ENCODE data around the gene USH2A. TPM values are rescaled to one million over a fixed set of nuclear protein-coding genes. Genes with fewer than 3 reads are reported as not detected.
"Not testable (repeated sequence)": the region's sequence is repeated elsewhere in the genome, so short reads cannot be mapped to it uniquely, and the experiment has no call there.

Gene USH2A
- total and polyA plus RNA-seq, 4 donors, result 0.09 to 0.39 (median 0.15) TPM

- Histone ChIP-seq H3K27ac (ENCODE audit: low read depth, low read length) (no peak overlapping the region), H3K27me3 (ENCODE audit: control insufficient read depth, insufficient read depth, low read length) (no peaks in the 10 kb centered on the region), H3K9me3 (ENCODE audit: control insufficient read depth, insufficient read depth, low read length) (peaks cover 6% of the 10 kb centered on the region), H3K4me3 (ENCODE audit: low read depth, low read length) (no peak overlapping the region), H3K4me1 (ENCODE audit: control insufficient read depth, insufficient read depth, low read length) (no peaks in the 10 kb centered on the region), H3K36me3 (ENCODE audit: control insufficient read depth, insufficient read depth, low read length) (no peaks in the 10 kb centered on the region)
- WGBS (ENCODE audit: insufficient coverage), result 86% methylated on average over 1 of the region's 1 CpG
- DNase-seq (ENCODE audit: low read depth in 4 of 6, low spot score in 6 of 6), result no peak
Observed at GRCh38 chr1:216350186-216350585, 73.1 kb downstream of the USH2A start.

- Histone ChIP-seq H3K27ac (ENCODE audit: low read depth, low read length) (no peak overlapping the region), H3K9me3 (ENCODE audit: control insufficient read depth, insufficient read depth, low read length) (peaks cover 6% of the 10 kb centered on the region), H3K36me3 (ENCODE audit: control insufficient read depth, insufficient read depth, low read length) (no peaks in the 10 kb centered on the region), H3K4me3 (ENCODE audit: low read depth, low read length) (no peak overlapping the region), H3K4me1 (ENCODE audit: control insufficient read depth, insufficient read depth, low read length) (no peaks in the 10 kb centered on the region), H3K27me3 (ENCODE audit: control insufficient read depth, insufficient read depth, low read length) (no peaks in the 10 kb centered on the region)
- WGBS (ENCODE audit: insufficient coverage), result no CpG with 5 or more reads among the region's 3 CpGs
- DNase-seq (ENCODE audit: low read depth in 4 of 6, low spot score in 6 of 6), result no peak
Observed at GRCh38 chr1:216346526-216346925, 76.7 kb downstream of the USH2A start.

- not testable (repeated sequence) for H3K27ac ChIP-seq (ENCODE audit: low read depth, low read length); DNase-seq (ENCODE audit: low read depth in 4 of 6, low spot score in 6 of 6); H3K4me3 ChIP-seq (ENCODE audit: low read depth, low read length); H3K36me3 ChIP-seq (ENCODE audit: control insufficient read depth, insufficient read depth, low read length); H3K4me1 ChIP-seq (ENCODE audit: control insufficient read depth, insufficient read depth, low read length); H3K27me3 ChIP-seq (ENCODE audit: control insufficient read depth, insufficient read depth, low read length); H3K9me3 ChIP-seq (ENCODE audit: control insufficient read depth, insufficient read depth, low read length)
- WGBS (ENCODE audit: insufficient coverage), result no CpG with 5 or more reads among the region's 5 CpGs
Observed at GRCh38 chr1:216340542-216340941, 82.7 kb downstream of the USH2A start.

GRCh38 chr1:216332462-216332861, 90.8 kb downstream of the USH2A start:
- Histone ChIP-seq H3K4me1 (ENCODE audit: control insufficient read depth, insufficient read depth, low read length) (no peaks in the 10 kb centered on the region), H3K9me3 (ENCODE audit: control insufficient read depth, insufficient read depth, low read length) (no peaks in the 10 kb centered on the region), H3K27me3 (ENCODE audit: control insufficient read depth, insufficient read depth, low read length) (no peaks in the 10 kb centered on the region), H3K4me3 (ENCODE audit: low read depth, low read length) (no peak overlapping the region), H3K27ac (ENCODE audit: low read depth, low read length) (no peak overlapping the region), H3K36me3 (ENCODE audit: control insufficient read depth, insufficient read depth, low read length) (no peaks in the 10 kb centered on the region)
- WGBS (ENCODE audit: insufficient coverage), result 90% methylated on average over 2 of the region's 3 CpGs
- no peak for DNase-seq (ENCODE audit: low read depth in 4 of 6, low spot score in 6 of 6)

GRCh38 chr1:216332003-216332402, 91.2 kb downstream of the USH2A start:
- H3K36me3 ChIP-seq (ENCODE audit: control insufficient read depth, insufficient read depth, low read length), result no peaks in the 10 kb centered on the region
- H3K27me3 ChIP-seq (ENCODE audit: control insufficient read depth, insufficient read depth, low read length), result no peaks in the 10 kb centered on the region
- H3K4me1 ChIP-seq (ENCODE audit: control insufficient read depth, insufficient read depth, low read length), result no peaks in the 10 kb centered on the region
- H3K4me3 ChIP-seq (ENCODE audit: low read depth, low read length), result no peak overlapping the region
- DNase-seq (ENCODE audit: low read depth in 4 of 6, low spot score in 6 of 6), result no peak
- H3K9me3 ChIP-seq (ENCODE audit: control insufficient read depth, insufficient read depth, low read length), result no peaks in the 10 kb centered on the region
- WGBS (ENCODE audit: insufficient coverage), result 100% methylated on average over 1 of the region's 2 CpGs
- no peak overlapping the region for H3K27ac ChIP-seq (ENCODE audit: low read depth, low read length)

GRCh38 chr1:216331211-216331610, 92.0 kb downstream of the USH2A start:
- Histone ChIP-seq H3K4me3 (ENCODE audit: low read depth, low read length) (no peak overlapping the region), H3K4me1 (ENCODE audit: control insufficient read depth, insufficient read depth, low read length) (no peaks in the 10 kb centered on the region), H3K27ac (ENCODE audit: low read depth, low read length) (no peak overlapping the region), H3K27me3 (ENCODE audit: control insufficient read depth, insufficient read depth, low read length) (no peaks in the 10 kb centered on the region), H3K9me3 (ENCODE audit: control insufficient read depth, insufficient read depth, low read length) (no peaks in the 10 kb centered on the region), H3K36me3 (ENCODE audit: control insufficient read depth, insufficient read depth, low read length) (no peaks in the 10 kb centered on the region)
- no peak for DNase-seq (ENCODE audit: low read depth in 4 of 6, low spot score in 6 of 6)

- H3K27me3 ChIP-seq (ENCODE audit: control insufficient read depth, insufficient read depth, low read length), result no peaks in the 10 kb centered on the region
- H3K36me3 ChIP-seq (ENCODE audit: control insufficient read depth, insufficient read depth, low read length), result no peaks in the 10 kb centered on the region
- H3K4me3 ChIP-seq (ENCODE audit: low read depth, low read length), result no peak overlapping the region
- WGBS (ENCODE audit: insufficient coverage), result no CpG with 5 or more reads among the region's 2 CpGs
- DNase-seq (ENCODE audit: low read depth in 4 of 6, low spot score in 6 of 6), result no peak
- no peaks in the 10 kb centered on the region for H3K4me1 ChIP-seq (ENCODE audit: control insufficient read depth, insufficient read depth, low read length)
- no peaks in the 10 kb centered on the region for H3K9me3 ChIP-seq (ENCODE audit: control insufficient read depth, insufficient read depth, low read length)
- H3K27ac ChIP-seq (ENCODE audit: low read depth, low read length), result no peak overlapping the region
Observed at GRCh38 chr1:216330262-216330661, 93.0 kb downstream of the USH2A start.

GRCh38 chr1:216325946-216326345, 97.3 kb downstream of the USH2A start:
- H3K27me3 ChIP-seq (ENCODE audit: control insufficient read depth, insufficient read depth, low read length), result no peaks in the 10 kb centered on the region
- no peaks in the 10 kb centered on the region for H3K4me1 ChIP-seq (ENCODE audit: control insufficient read depth, insufficient read depth, low read length)
- no peaks in the 10 kb centered on the region for H3K9me3 ChIP-seq (ENCODE audit: control insufficient read depth, insufficient read depth, low read length)
- H3K4me3 ChIP-seq (ENCODE audit: low read depth, low read length), result no peak overlapping the region
- WGBS (ENCODE audit: insufficient coverage), result 86% methylated on average over 1 of the region's 2 CpGs
- H3K36me3 ChIP-seq (ENCODE audit: control insufficient read depth, insufficient read depth, low read length), result no peaks in the 10 kb centered on the region
- H3K27ac ChIP-seq (ENCODE audit: low read depth, low read length), result no peak overlapping the region
- no peak for DNase-seq (ENCODE audit: low read depth in 4 of 6, low spot score in 6 of 6)

GRCh38 chr1:216325336-216325735, 97.9 kb downstream of the USH2A start:
- Histone ChIP-seq H3K27me3 (ENCODE audit: control insufficient read depth, insufficient read depth, low read length) (no peaks in the 10 kb centered on the region), H3K4me1 (ENCODE audit: control insufficient read depth, insufficient read depth, low read length) (no peaks in the 10 kb centered on the region), H3K36me3 (ENCODE audit: control insufficient read depth, insufficient read depth, low read length) (no peaks in the 10 kb centered on the region), H3K4me3 (ENCODE audit: low read depth, low read length) (no peak overlapping the region), H3K27ac (ENCODE audit: low read depth, low read length) (no peak overlapping the region), H3K9me3 (ENCODE audit: control insufficient read depth, insufficient read depth, low read length) (no peaks in the 10 kb centered on the region)
- no peak for DNase-seq (ENCODE audit: low read depth in 4 of 6, low spot score in 6 of 6)
- 83% methylated on average over 3 of the region's 7 CpGs for WGBS (ENCODE audit: insufficient coverage)

- no peaks in the 10 kb centered on the region for H3K27me3 ChIP-seq (ENCODE audit: control insufficient read depth, insufficient read depth, low read length)
- H3K36me3 ChIP-seq (ENCODE audit: control insufficient read depth, insufficient read depth, low read length), result no peaks in the 10 kb centered on the region
- H3K4me3 ChIP-seq (ENCODE audit: low read depth, low read length), result no peak overlapping the region
- H3K9me3 ChIP-seq (ENCODE audit: control insufficient read depth, insufficient read depth, low read length), result no peaks in the 10 kb centered on the region
- no CpG with 5 or more reads among the region's 6 CpGs for WGBS (ENCODE audit: insufficient coverage)
- H3K27ac ChIP-seq (ENCODE audit: low read depth, low read length), result no peak overlapping the region
- no peak for DNase-seq (ENCODE audit: low read depth in 4 of 6, low spot score in 6 of 6)
- no peaks in the 10 kb centered on the region for H3K4me1 ChIP-seq (ENCODE audit: control insufficient read depth, insufficient read depth, low read length)
Observed at GRCh38 chr1:216323344-216323743, 99.9 kb downstream of the USH2A start.
